Cardiac septum (tissue), 1 donor: Measurements from ENCODE around the gene CDH9. TPM values are rescaled to one million over a fixed set of nuclear protein-coding genes. Genes with fewer than 3 reads are reported as not detected.

Experiments
- DNase-seq: peaks from one replicate; pipeline ENCODE4 v3.0.0-alpha.2; 2020; ENCODE audit warnings: low spot score
- intact Hi-C: fragments of 100-400 bp; cut with DNase I; formaldehyde crosslinking; loops from one replicate; pipeline ENCODE4 v1.14.0; 2022
- long read RNA-seq: library from polyadenylated mRNA; unstranded; transcript quantifications from one replicate; pipeline ENCODE4 v2.0.0, GENCODE V29; 2021
- total RNA-seq: library from RNA; stranded (reverse); fragmentation: NEBNext Ultra II Directional; extraction: Animal tissue kit (Norgen Biotek cat#: 25700); gene quantifications from one replicate; pipeline ENCODE4 v1.2.1, GENCODE V29; 2021
- donor health status: DM: no; HTN: no; CAD: no.

Gene CDH9, protein sequence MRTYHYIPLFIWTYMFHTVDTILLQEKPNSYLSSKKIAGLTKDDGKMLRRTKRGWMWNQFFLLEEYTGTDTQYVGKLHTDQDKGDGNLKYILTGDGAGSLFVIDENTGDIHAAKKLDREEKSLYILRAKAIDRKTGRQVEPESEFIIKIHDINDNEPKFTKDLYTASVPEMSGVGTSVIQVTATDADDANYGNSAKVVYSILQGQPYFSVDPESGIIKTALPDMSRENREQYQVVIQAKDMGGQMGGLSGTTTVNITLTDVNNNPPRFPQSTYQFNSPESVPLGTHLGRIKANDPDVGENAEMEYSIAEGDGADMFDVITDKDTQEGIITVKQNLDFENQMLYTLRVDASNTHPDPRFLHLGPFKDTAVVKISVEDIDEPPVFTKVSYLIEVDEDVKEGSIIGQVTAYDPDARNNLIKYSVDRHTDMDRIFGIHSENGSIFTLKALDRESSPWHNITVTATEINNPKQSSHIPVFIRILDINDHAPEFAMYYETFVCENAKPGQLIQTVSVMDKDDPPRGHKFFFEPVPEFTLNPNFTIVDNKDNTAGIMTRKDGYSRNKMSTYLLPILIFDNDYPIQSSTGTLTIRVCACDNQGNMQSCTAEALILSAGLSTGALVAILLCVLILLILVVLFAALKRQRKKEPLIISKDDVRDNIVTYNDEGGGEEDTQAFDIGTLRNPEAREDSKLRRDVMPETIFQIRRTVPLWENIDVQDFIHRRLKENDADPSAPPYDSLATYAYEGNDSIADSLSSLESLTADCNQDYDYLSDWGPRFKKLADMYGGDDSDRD
- not detected for total RNA-seq
- long read RNA-seq, result 0 reads

DNA sequence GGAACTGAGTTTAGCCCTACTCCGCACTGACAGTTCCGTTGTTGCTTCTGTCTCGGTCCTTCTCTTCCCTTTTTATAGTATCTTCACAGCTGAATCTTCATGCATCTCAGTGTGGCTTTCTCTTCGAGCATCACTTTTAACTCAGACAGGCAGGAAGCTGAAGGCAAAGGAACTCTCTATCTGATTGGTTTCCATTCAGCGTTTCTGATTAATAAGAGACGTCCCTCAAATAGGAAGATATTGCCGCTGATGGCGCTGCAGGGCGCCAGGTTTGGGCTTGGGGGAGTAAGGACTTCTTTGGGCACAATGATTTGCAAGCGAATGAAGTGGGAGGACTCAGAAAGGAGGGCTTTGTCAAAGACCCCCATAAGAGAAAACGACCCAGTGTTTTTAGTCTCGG is at the start of gene CDH9:
CDH9 (minus strand) TSS at position 111 of the 400 bp plus-strand sequence. CDS start 50,253 bp downstream, outside the sequence.
- DNase-seq, result no peak
- intact Hi-C loops, result no loop called here

DNA sequence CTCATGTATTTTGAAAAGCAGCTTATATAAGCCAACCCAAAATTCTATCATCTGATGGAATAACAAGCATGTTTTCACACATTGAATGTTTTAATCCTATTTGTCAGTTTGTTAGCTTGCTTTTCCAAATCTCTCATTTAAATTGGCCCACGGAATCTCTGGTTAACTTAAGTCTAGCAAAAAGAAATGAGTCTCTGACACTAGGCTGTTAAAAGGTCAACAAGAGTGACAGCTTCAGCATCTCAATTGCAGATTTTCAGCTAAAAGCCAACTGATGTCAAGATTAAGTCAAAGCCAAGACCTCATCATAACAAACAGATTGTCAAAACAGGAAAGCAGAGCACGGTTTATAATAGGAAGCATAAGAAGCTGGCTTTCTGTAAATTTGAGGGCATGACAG is 49.4 kb upstream of the CDH9 start:
- intact Hi-C loops, result no loop called here
- DNase-seq, result no peak

DNA sequence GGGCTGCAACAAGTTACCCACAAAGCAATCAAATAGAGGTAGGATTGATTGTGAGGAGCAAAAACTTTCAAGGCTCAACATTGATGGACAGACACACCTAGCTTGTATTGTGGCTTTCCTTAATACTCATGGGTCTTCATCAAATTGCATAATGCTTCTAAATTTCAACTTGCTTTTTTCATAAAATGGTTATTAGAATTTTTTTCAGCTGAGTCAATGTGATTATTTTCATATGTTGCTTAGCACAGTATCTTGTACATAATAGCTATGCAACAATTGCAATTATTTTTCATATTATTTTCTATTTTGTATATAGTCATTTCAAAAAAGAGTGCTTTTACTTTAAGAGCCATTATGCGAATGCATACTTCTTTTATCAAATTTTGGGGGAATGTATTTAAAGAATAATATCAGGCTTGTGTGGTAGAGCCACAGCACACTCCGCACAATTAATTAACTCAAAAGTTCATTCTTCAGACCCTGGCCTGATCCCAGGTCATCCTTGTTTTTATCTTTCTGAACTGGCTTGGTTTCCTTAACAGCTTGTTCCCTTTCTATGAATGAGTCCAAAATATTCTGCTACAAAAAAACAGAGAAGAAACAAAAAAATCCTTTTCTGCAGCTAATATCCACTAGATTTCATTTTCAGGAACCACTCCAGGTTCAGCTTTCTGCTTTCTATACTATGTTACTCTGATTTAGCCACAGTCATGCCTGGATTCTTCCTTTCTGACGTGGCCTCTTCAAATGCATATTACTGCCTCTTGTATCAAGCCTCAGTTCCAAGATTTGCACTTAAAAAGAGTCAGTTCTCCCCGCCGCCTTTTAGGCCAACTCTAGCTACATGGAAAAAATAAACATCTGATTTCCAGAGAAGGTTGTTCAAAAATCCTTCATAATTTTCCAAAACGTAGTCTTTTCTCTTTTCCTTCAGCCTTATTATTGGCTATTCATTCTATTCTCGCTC is 45.3 kb upstream of the CDH9 start:
- intact Hi-C loops, result no loop called here
- no peak for DNase-seq

DNA sequence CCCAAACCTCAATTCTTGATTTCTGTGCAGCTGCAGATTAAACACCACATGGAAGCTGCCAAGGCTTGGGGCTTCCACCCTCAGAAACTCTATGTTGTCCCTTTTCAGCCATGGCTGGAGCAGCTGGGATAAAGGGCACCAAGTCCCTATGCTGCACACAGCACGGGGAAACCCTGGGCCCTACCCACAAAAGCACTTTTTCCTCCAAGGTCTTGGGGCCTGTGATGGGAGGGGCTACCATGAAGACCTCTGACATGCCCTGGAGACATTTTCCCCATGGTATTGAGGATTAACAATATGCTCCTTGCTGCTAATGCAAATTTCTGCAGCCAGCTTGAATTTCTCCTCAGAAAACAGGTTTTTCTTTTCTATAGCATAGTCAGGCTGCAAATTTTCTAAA is 41.8 kb upstream of the CDH9 start:
- intact Hi-C loops, result no loop called here
- no peak for DNase-seq

DNA sequence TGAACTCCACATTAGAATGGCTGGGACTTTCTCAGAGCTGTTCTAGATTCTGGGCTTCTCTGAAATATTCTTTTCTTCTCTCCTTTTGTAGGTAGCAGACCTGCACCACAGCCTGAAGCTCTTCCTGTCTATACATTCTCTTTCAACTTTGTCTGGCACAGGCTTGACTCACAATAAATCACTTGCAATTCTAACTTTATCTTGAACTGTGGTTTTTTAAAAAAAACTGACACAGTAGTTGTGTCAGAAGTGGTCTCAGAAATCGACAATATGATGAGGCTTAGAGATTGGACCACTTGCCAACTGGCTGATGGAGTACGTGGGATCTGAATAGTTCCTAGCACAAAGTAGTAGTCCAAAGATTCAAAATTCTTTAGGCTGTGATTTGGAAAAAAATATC is 24.1 kb upstream of the CDH9 start:
- no peak for DNase-seq
- intact Hi-C loops, result no loop called here

DNA sequence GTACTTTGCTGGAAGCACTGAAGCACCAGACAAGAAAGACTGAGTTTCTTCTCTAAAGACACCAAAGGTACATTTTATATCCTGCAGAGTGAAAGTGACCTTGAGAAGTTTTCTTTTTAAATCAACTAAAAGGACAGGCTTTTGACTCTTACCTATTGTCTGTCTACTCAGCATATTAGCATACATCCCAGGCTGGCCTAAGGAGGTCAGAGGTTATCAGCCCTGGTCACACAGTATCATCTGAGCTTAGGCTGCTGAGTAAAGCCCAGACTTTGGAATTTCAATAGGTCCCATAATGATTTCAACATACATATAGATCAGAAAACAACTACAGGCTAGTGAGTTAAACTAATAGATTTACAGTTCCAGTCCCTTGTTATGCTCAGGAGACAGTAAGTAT is 10.1 kb upstream of the CDH9 start:
- DNase-seq, result no peak
- intact Hi-C loops, result no loop called here

DNA sequence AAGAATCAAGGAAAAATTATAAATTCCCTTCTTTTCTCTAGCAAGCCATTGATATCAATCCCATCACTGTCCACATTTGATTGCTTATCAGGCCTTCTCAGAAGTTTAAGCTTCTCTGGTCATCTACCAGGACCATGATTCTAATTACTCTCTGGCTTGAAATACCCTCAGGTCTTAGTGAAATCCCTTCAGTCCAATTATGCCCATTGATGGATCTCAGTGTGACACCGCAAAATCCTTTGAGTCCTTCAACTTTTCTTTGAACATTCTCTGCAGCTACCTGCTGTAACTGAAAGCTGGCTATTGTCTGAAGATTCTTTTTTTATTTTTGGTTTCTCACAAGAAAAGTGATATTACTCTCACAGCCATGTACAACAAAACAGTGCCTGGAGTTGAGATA is 3.0 kb upstream of the CDH9 start:
- intact Hi-C loops, result no loop called here

DNA sequence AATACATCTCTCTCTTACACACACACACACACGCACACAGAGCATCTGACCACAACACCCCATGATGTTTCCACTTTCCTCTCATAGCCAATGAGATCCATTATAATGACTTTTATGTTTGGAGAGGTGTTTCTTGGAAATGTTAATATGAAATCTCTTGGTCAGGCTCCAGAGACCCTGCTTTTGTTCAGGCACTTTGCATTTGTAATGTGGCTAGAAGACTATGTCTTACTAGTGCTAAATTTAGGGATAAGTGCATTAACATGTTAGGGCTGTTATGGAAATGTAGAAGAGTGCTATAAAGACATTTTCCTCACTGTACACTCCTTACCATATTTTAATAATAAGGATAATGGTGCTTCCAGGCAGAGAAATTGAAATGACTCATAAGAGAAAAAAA is 3.8 kb downstream of the CDH9 start:
- DNase-seq, result no peak
- intact Hi-C loops, result no loop called here

More for the DNA sequence above, 3.0 kb upstream of the CDH9 start:
- no peak for DNase-seq

DNA sequence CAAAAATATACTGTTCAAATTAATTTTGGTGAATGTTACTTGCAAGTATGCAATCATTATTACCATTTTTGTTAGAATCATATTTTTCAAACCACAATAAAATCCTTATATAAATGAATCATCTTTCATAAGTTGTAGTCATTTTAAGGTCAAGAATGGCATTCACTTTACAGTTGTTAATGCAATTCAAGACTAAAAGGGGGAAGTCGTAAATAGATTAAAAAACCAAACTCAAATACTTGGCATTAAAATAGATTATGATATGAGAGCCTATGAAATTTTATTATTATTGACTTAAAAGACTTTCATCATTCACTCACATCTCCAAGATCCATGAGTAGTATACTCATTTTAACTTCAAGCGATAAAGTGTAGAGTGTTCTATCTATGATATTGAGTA is 11.6 kb downstream of the CDH9 start:
- intact Hi-C loops, result no loop called here
- no peak for DNase-seq

DNA sequence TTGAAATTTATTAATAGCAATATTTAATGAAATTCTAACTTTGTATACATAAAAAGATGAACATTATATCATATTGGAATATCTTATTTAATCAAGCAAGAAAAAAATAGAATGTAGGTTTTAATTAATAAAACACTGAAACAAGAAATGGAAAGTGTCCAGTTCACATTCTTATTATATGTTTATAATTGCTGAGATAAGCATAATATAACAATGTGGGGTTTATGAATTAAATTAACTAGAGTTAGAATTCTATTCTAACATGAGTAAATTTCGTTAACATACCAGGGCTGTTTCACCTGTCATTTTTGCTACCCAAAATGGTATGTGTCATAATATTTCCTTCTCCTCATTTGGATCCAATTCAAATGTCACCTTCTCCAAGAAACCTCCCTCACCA is 12.3 kb downstream of the CDH9 start:
- intact Hi-C loops, result no loop called here
- no peak for DNase-seq

DNA sequence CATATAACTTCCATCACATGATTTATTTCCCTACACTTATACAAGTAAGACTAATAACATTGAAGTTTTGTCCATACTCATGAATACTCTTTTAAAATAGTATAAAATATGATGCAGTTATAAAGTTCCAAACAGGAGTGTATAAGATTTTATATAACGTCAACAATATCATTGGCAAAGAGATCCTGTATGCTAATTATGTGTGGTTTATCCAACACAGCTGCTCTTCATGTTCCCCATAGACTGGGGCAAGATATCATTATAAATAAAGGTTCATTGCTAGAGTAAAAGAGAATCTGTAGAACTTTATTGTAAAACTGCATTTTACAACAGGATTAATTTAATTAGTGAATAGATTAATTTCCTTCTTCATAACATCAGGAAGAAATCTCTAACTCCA is 16.9 kb downstream of the CDH9 start:
- intact Hi-C loops, result no loop called here
- DNase-seq, result no peak

DNA sequence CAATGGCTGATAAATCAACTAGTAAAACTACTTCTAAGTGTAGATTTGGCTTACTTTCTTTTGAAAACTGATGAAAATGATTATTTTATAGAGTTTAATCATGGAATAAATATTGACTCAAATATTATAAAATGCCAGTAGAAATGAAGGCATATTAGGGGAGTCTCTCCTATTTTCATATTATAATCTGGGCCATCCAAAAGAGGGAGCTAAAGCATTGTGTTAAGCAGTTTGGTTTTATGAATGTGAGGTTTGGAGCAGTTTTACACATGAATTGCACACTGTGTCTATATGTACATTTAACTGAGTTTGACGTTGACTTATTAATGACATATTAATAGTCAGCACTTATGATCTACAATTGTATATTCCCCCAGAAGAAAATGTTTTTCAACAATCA is 17.4 kb downstream of the CDH9 start:
- intact Hi-C loops, result no loop called here

DNA sequence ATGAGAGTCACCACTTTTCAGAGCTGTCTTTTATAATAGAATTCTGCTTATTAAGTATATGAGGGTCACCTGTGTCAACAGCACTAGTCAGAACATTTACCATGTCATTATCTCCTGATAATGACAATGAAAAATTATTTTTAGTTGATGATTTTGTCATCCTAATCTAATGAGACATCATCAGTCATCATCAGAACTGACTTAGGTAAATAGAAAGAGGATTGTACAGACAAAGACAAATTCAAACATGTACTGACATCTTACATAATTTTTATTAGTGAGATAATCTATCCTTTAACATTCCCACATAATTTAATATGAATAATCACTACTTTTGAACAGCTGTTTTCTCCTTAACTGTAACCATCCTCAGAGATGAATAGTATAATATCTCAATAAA is 22.6 kb downstream of the CDH9 start:
- intact Hi-C loops, result no loop called here
- no peak for DNase-seq

More for the DNA sequence above, 17.4 kb downstream of the CDH9 start:
- no peak for DNase-seq

DNA sequence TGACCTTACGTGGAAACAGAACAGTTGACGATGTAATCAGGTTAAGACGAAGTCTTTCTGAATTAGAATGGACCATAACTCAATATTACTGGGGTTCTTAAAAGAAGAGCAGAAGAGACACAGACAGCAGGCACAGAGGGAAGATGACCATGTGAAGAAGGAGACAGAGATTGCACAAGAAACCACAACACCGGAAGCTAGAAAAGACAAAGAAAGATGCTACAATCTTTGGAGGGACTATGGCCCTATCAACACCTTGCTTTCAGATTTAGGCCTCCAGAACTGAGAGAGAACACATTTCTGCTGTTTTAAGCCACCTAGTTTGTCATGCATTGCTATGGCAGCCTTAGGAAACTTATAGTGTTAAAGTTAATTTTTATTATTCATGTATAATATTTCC is 27.1 kb downstream of the CDH9 start:
- intact Hi-C loops, result no loop called here
- no peak for DNase-seq

DNA sequence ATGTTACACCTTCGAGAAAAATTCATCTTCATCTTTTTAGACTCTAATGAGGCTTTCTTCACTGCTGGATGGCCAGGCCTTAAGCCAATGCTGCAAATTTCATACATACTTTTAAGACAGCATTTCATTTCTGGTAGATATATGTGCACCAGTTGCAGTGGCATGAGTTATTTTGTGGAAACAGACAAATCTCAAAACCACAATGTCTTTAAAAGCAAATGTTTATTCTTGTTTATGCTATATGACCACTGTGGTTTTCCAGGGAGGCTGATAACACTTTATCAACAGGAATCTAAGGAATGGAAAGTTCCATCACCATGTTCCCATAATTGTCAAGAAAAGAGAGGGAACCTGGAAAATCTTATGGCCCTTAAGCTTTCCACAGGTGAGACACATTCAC is 27.7 kb downstream of the CDH9 start:
- intact Hi-C loops, result no loop called here
- no peak for DNase-seq

DNA sequence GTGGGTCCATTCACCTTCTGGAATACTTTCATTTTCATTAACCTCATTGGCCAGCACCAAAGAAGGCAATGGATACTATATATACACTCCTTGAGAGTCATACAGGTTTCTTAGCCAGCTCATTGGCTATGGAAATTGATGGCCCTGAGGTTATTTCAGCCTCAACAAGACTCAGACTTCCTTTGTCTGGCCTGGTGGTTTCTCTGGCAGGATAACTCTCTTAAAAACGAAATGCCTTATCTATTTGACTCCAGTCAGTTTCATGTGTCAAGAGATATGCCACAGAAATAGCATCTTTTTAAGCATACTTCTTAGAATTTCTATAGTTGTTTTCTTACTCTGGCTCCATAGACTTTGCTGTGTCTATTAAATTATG is 28.9 kb downstream of the CDH9 start:
- intact Hi-C loops, result no loop called here
- DNase-seq, result no peak

DNA sequence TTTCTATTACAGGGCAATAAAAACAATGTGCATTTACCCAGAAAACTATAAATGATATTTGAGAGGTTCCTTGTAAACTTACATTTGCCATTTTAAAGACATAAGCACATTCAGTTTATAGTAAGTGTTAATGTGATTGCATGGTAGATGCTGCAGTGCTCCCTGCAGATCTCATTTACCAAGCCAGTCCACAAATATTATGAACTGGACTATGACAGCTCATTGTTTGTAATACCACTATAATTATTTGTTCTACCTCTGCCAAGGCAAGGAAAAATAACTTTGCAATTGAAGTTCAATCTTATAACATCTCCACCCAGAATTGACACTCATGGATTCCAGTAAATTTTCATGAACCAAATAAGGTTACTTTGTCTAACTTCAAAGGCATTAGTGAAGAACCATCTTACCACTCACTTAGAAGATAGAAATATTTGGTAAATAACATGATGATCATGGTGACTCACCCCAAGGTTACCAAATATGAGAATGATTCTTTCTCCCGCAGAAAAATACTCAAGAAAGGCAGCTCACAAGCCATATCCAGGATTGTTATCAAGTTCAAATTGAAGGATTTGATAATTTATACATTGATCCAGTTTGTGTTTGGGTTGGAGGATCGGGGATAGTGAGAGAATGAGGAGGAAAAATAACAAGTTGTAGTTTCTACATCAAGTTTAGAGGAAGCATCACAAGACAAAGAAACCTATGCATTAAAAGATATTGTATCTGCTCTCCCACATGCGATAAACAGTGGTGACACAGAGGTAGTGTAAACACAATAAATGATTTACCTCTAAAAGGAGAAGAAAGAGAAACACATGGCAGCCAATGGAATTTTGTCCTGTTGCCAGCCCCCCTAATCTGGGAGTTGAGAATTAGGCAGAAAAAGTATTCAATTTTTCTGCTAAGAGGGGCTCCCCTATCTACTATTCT is 29.5 kb downstream of the CDH9 start:
- intact Hi-C loops, result no loop called here
- DNase-seq, result no peak

DNA sequence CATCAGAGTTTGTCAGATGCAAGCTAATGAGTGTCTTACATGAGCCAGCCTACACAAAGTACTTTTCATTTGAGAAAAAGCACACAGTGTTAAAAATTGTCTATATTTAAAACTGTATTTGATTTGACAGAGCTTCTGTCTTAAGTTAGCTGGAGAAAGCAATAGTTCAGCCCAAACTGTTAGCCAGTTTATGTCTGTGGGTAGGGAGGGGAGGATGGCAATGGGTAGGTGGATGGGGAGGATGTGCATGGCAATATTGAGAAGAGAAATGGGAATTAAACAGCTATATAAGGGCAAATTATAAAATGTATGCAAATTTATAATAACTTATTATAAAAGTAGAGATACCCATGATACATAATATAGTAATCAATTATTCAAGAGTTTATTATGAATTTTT is 31.3 kb downstream of the CDH9 start:
- DNase-seq, result no peak
- intact Hi-C loops, result no loop called here

DNA sequence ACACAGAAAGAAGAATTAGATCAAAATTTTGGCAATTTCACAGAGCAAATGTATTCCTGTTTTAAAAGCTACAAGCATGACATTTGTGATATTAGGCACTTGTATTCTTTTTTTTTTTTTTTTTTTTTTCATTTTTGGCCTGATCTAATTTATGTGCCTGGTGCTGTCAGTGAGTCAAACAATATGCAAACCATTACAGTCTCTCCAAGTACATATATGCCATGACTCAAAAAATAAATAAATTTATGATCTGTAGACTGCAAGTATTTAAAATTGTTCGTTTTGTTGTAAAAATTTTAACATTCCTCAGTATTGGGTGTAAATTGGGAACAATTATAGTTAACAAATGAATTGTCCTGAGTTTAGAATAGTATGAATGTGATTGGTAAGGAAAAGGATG is 51.4 kb downstream of the CDH9 start:
- intact Hi-C loops, result no loop called here
- DNase-seq, result no peak
